GM23338 (cell line): ENCODE data around the gene SORCS3. TPM values are rescaled to one million over a fixed set of nuclear protein-coding genes. Genes with fewer than 3 reads are reported as not detected.
A peak's percentile ranks its signal among the peaks of the same experiment; 100 is the strongest.

Experiments
- ATAC-seq: fragments of 200-7000 bp; cut with Tn5 transposase; 3 replicates; pipeline ENCODE4 v1.9.1; 2020
- DNase-seq: peaks from one replicate; pipeline ENCODE4 v3.0.0-alpha.2; 2015; ENCODE audit warnings: low spot score
- H2AFZ ChIP-seq: fragments of 200-600 bp; sonication (generic); 2 replicates; pipeline ENCODE4 v1.8.0; 2016; ENCODE audit warnings: antibody characterized with exemption, mild to moderate bottlenecking, moderate library complexity
- H3F3A ChIP-seq: fragments of 200-600 bp; sonication (generic); replicated peaks from 2 replicates; pipeline ENCODE4 v1.8.0; 2017; ENCODE audit warnings: antibody characterized with exemption, mixed run types, low read depth
- H3K27ac ChIP-seq: fragments of 200-600 bp; sonication (generic); 2 replicates; pipeline ENCODE4 v1.6.1; 2016; ENCODE audit warnings: low read depth
- H3K27me3 ChIP-seq: fragments of 200-600 bp; sonication (generic); 2 replicates; pipeline ENCODE4 v1.8.0; 2016; ENCODE audit warnings: mild to moderate bottlenecking, mixed run types, moderate library complexity; ENCODE audit not compliant: insufficient read depth
- H3K36me3 ChIP-seq: fragments of 200-600 bp; sonication (generic); 2 replicates; pipeline ENCODE4 v1.8.0; 2016; ENCODE audit warnings: mild to moderate bottlenecking; ENCODE audit not compliant: insufficient read depth
- H3K4me1 ChIP-seq: fragments of 200-600 bp; sonication (generic); 2 replicates; pipeline ENCODE4 v1.8.0; 2016; ENCODE audit warnings: mild to moderate bottlenecking, moderate library complexity; ENCODE audit not compliant: insufficient read depth
- H3K4me2 ChIP-seq: fragments of 200-600 bp; sonication (generic); 2 replicates; pipeline ENCODE4 v1.7.1; 2017; ENCODE audit warnings: mixed run types
- H3K4me3 ChIP-seq: fragments of 200-600 bp; sonication (generic); 2 replicates; pipeline ENCODE4 v1.6.1; 2016; ENCODE audit warnings: mixed run types
- H3K79me2 ChIP-seq: fragments of 200-600 bp; sonication (generic); replicated peaks from 2 replicates; pipeline ENCODE4 v1.8.0; 2017; ENCODE audit warnings: mild to moderate bottlenecking; ENCODE audit not compliant: insufficient read depth
- H3K9me2 ChIP-seq: fragments of 200-600 bp; sonication (generic); 2 replicates; pipeline ENCODE4 v1.8.0; 2017; ENCODE audit not compliant: insufficient read depth
- H4K20me1 ChIP-seq: fragments of 200-600 bp; sonication (generic); replicated peaks from 2 replicates; pipeline ENCODE4 v1.8.0; 2017; ENCODE audit warnings: mild to moderate bottlenecking; ENCODE audit not compliant: insufficient read depth
- H3K27ac Mint-ChIP-seq: 2 replicates; pipeline ENCODE4 v1.8.0; 2020; ENCODE audit warnings: inconsistent platforms, mild to moderate bottlenecking, moderate library complexity, mixed read lengths
- H3K27me3 Mint-ChIP-seq: 3 replicates; pipeline ENCODE4 v1.8.0; 2022; ENCODE audit warnings: low read depth, mild to moderate bottlenecking, moderate library complexity, mixed read lengths, inconsistent platforms; ENCODE audit not compliant: insufficient read depth, poor library complexity
- H3K36me3 Mint-ChIP-seq: 3 replicates; pipeline ENCODE4 v1.8.0; 2021; ENCODE audit warnings: low read depth, mild to moderate bottlenecking, inconsistent platforms, moderate library complexity, mixed read lengths
- H3K4me1 Mint-ChIP-seq: 3 replicates; pipeline ENCODE4 v1.8.0; 2020; ENCODE audit warnings: mild to moderate bottlenecking, inconsistent platforms, mixed read lengths
- H3K4me3 Mint-ChIP-seq: 3 replicates; pipeline ENCODE4 v1.8.0; 2021; ENCODE audit warnings: moderate library complexity, mild to moderate bottlenecking, inconsistent platforms, mixed read lengths
- H3K9me3 Mint-ChIP-seq: 3 replicates; pipeline ENCODE4 v1.8.0; 2020; ENCODE audit warnings: moderate library complexity, mild to moderate bottlenecking, inconsistent platforms, mixed read lengths
- CREB1 ChIP-seq: fragments of 250-450 bp; sonication (Bioruptor Pico); IDR thresholded peaks from 2 replicates; pipeline ENCODE4 v1.5.0; 2020; ENCODE audit warnings: low read depth, mild to moderate bottlenecking, moderate library complexity
- CTCF ChIP-seq, 2 experiments: fragments of 200-600 bp in 1 of 2; sonication (generic) in 1 of 2; conservative IDR thresholded peaks; 2 replicates each; pipeline versions ENCODE4 v1.5.1 to v1.6.1; 2016 to 2017; ENCODE audit warnings: antibody characterized with exemption in 2 of 2, low read depth in 2 of 2, mild to moderate bottlenecking in 2 of 2, moderate library complexity in 1 of 2
- ETS1 ChIP-seq: IDR thresholded peaks from 2 replicates; pipeline ENCODE4 v1.6.1; 2016; ENCODE audit warnings: antibody characterized with exemption
- JUNB ChIP-seq: IDR thresholded peaks from one replicate; pipeline ENCODE4 v1.6.1; 2016; ENCODE audit warnings: antibody characterized with exemption; ENCODE audit not compliant: unreplicated experiment
- REST ChIP-seq: IDR thresholded peaks from one replicate; pipeline ENCODE4 v1.6.1; 2018; ENCODE audit warnings: antibody characterized with exemption; ENCODE audit not compliant: unreplicated experiment
- ZNF331 ChIP-seq: fragments of 250-450 bp; sonication (Bioruptor Pico); IDR thresholded peaks from 2 replicates; pipeline ENCODE4 v1.5.0; 2020; ENCODE audit warnings: low read depth, mild to moderate bottlenecking, moderate library complexity
- polyA plus RNA-seq: library from polyadenylated mRNA; unstranded; fragments of >200 nt; fragmentation: Nextera tagmentation; extraction: Ambion mirVana; gene quantifications from 2 replicates; pipeline ENCODE4 v1.2.1, GENCODE V29; 2016
- total RNA-seq: library from RNA; depleted of rRNA; stranded (reverse); fragments of >200 nt; shearing (Covaris generic); gene quantifications from 2 replicates; pipeline ENCODE4 v1.2.3, GENCODE V29; 2014

SORCS3 gene
- total and polyA plus RNA-seq, 2 experiments from 2014 or later, result 0.37 to 1.4 TPM

GRCh38 chr10:104622175-104622574, 18.9 kb upstream of the SORCS3 start:
- no peak overlapping the region for H3K27ac ChIP-seq
- H3K9me2 ChIP-seq, result no peaks in the 10 kb centered on the region
- TF ChIP-seq REST (no peak), ETS1 (no peak), CTCF (conservative IDR thresholded peaks at IDR 0.05; ENCODE audit: low read depth in 2 of 2) (peak in 1 of 2 experiments; percentile 15; a peak in 2 of 4 replicates)
- H2AFZ ChIP-seq, result no peak overlapping the region
- H3F3A ChIP-seq, result no peaks in the 10 kb centered on the region
- no peaks in the 10 kb centered on the region for H3K36me3 ChIP-seq
- H3K36me3 Mint-ChIP-seq, result no peaks in the 10 kb centered on the region
- H3K27me3 Mint-ChIP-seq, result no peaks in the 10 kb centered on the region
- DNase-seq (peak; percentile 26), ATAC-seq (peak; percentile 70)
- H3K27ac Mint-ChIP-seq, result no peak overlapping the region
- no peaks in the 10 kb centered on the region for H4K20me1 ChIP-seq
- H3K4me1 Mint-ChIP-seq, result no peaks in the 10 kb centered on the region
- no peaks in the 10 kb centered on the region; the same call in 2 of the 3 replicates for H3K9me3 Mint-ChIP-seq
- no peak overlapping the region for H3K4me3 Mint-ChIP-seq
- no peaks in the 10 kb centered on the region for H3K4me1 ChIP-seq
- no peaks in the 10 kb centered on the region for H3K27me3 ChIP-seq
- no peak overlapping the region for H3K4me2 ChIP-seq
- no peaks in the 10 kb centered on the region for H3K79me2 ChIP-seq
- H3K4me3 ChIP-seq, result no peak overlapping the region

- H3K27ac Mint-ChIP-seq, result no peak overlapping the region
- Histone ChIP-seq H3K36me3 (no peaks in the 10 kb centered on the region), H3K27me3 (no peaks in the 10 kb centered on the region), H2AFZ (no peak overlapping the region), H3K27ac (no peak overlapping the region), H3K79me2 (no peaks in the 10 kb centered on the region), H4K20me1 (no peaks in the 10 kb centered on the region), H3K9me2 (no peaks in the 10 kb centered on the region), H3K4me3 (no peak overlapping the region), H3F3A (no peaks in the 10 kb centered on the region), H3K4me2 (no peak overlapping the region), H3K4me1 (no peaks in the 10 kb centered on the region)
- DNase-seq (peak; percentile 84), ATAC-seq (peak; percentile 98)
- no peaks in the 10 kb centered on the region for H3K36me3 Mint-ChIP-seq
- H3K27me3 Mint-ChIP-seq, result no peaks in the 10 kb centered on the region
- no peak overlapping the region for H3K4me3 Mint-ChIP-seq
- H3K9me3 Mint-ChIP-seq, result no peaks in the 10 kb centered on the region; the same call in 2 of the 3 replicates
- TF ChIP-seq CREB1 (no peak), JUNB (no peak), CTCF (conservative IDR thresholded peaks at IDR 0.05; ENCODE audit: low read depth in 2 of 2) (peak; percentile 90 to 98), ZNF331 (CRISPR knock-in tag) (no peak)
- no peaks in the 10 kb centered on the region for H3K4me1 Mint-ChIP-seq
Measured at GRCh38 chr10:104622598-104623209, 18.4 kb upstream of the SORCS3 start.
